ENCODE results near the gene LBR.

The LBR gene

DNA sequence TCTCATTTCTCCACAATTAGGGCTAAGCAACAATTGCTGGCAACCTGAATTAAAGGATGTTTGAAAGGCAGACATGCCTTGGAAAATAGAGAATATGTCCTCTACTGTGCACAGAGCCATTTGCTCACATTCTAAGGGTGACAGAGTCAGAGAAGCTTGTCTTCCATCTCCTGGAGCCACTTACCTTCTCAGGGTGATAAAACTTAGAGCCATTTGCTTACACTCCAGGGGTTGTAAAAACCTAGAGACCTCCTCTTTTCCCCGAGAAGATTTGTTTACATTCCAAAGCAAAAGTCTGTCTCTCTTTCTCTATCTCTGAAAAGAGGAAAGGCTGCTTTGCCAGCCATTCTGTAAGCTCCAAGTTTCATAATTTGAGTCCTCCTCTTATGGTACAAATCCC, 61.3 kb downstream of the LBR start:
- H3K36me3 ChIP-seq = no peaks in the 10 kb centered on the region
- H3K4me3 ChIP-seq (ENCODE audit: low read depth in 1 of 2, low read length in 1 of 2) = no peak overlapping the region
- H3K9me3 ChIP-seq = no peaks in the 10 kb centered on the region
- H3K27ac ChIP-seq = no peak overlapping the region
- TF ChIP-seq, protein P1, sequence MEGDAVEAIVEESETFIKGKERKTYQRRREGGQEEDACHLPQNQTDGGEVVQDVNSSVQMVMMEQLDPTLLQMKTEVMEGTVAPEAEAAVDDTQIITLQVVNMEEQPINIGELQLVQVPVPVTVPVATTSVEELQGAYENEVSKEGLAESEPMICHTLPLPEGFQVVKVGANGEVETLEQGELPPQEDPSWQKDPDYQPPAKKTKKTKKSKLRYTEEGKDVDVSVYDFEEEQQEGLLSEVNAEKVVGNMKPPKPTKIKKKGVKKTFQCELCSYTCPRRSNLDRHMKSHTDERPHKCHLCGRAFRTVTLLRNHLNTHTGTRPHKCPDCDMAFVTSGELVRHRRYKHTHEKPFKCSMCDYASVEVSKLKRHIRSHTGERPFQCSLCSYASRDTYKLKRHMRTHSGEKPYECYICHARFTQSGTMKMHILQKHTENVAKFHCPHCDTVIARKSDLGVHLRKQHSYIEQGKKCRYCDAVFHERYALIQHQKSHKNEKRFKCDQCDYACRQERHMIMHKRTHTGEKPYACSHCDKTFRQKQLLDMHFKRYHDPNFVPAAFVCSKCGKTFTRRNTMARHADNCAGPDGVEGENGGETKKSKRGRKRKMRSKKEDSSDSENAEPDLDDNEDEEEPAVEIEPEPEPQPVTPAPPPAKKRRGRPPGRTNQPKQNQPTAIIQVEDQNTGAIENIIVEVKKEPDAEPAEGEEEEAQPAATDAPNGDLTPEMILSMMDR (IDR thresholded peaks at IDR 0.05) = no peak
- no peaks in the 10 kb centered on the region for H3K4me1 ChIP-seq (ENCODE audit: control insufficient read depth in 1 of 2, insufficient read depth in 1 of 2, low read depth in 1 of 2, low read length in 1 of 2)
- no peaks in the 10 kb centered on the region for H3K27me3 ChIP-seq

GRCh38 chr1:225366018-225366417, 61.8 kb downstream of the LBR start:
- Histone ChIP-seq H3K4me3 (ENCODE audit: low read depth in 1 of 2, low read length in 1 of 2) (no peak overlapping the region), H3K36me3 (no peaks in the 10 kb centered on the region), H3K4me1 (ENCODE audit: control insufficient read depth in 1 of 2, insufficient read depth in 1 of 2, low read depth in 1 of 2, low read length in 1 of 2) (no peaks in the 10 kb centered on the region), H3K9me3 (no peaks in the 10 kb centered on the region), H3K27ac (no peak overlapping the region), H3K27me3 (no peaks in the 10 kb centered on the region)
- TF ChIP-seq, protein P1 (IDR thresholded peaks at IDR 0.05) = no peak

DNA sequence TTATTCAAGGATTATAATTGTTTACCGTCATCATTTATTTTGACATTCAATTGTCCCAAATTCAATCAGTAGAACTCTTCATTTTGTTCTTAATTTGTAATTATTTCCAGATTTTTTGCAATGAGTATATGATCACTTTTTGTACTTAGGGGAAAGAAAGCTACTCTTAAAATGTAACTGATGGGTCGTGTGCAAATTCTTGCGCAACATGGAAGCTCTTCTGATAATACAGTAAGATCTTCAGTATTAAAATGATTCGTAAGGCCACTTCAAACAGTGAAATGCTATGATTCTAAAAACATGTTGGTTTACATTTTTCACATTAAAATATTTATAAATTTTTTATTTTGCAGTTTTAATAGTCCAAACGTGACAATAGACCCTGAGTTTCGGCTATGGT, 63.4 kb downstream of the LBR start:
- Histone ChIP-seq H3K9me3 (no peaks in the 10 kb centered on the region), H3K36me3 (no peaks in the 10 kb centered on the region), H3K27me3 (no peaks in the 10 kb centered on the region), H3K27ac (no peak overlapping the region), H3K4me1 (ENCODE audit: control insufficient read depth in 1 of 2, insufficient read depth in 1 of 2, low read depth in 1 of 2, low read length in 1 of 2) (no peaks in the 10 kb centered on the region), H3K4me3 (ENCODE audit: low read depth in 1 of 2, low read length in 1 of 2) (no peak overlapping the region)
- TF ChIP-seq, protein P1 (IDR thresholded peaks at IDR 0.05) = no peak

DNA sequence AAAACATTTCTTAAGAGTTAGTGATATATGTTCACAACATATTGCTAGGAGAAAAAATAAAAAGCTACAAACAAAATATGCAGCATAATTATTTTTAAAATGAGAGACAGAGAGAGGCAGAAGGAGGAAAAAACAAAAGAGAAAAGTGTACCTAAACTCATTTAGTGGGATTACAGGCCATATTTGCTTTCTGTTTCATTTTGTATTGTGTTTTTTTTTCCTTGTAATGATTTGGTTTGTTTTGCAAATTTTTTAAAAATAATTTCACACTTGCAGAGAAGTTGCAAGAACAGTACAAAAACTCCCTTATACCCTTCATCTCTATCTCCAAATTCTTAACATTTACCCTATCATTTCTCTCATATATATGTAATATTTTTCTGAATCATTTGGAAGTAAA, 65.0 kb downstream of the LBR start:
- Histone ChIP-seq H3K27me3 (no peaks in the 10 kb centered on the region), H3K4me3 (ENCODE audit: low read depth in 1 of 2, low read length in 1 of 2) (no peak overlapping the region), H3K36me3 (no peaks in the 10 kb centered on the region), H3K9me3 (no peaks in the 10 kb centered on the region), H3K27ac (no peak overlapping the region), H3K4me1 (ENCODE audit: control insufficient read depth in 1 of 2, insufficient read depth in 1 of 2, low read depth in 1 of 2, low read length in 1 of 2) (no peaks in the 10 kb centered on the region)
- TF ChIP-seq, protein P1 (IDR thresholded peaks at IDR 0.05) = no peak

- no peaks in the 10 kb centered on the region for H3K4me1 ChIP-seq (ENCODE audit: control insufficient read depth in 1 of 2, insufficient read depth in 1 of 2, low read depth in 1 of 2, low read length in 1 of 2)
- no peak overlapping the region for H3K27ac ChIP-seq
- no peak overlapping the region for H3K4me3 ChIP-seq (ENCODE audit: low read depth in 1 of 2, low read length in 1 of 2)
- H3K9me3 ChIP-seq = no peaks in the 10 kb centered on the region
- TF ChIP-seq, protein P1 (IDR thresholded peaks at IDR 0.05) = no peak
- no peaks in the 10 kb centered on the region for H3K36me3 ChIP-seq
- H3K27me3 ChIP-seq = no peaks in the 10 kb centered on the region
Measured at GRCh38 chr1:225361176-225361575, 66.7 kb downstream of the LBR start.

GRCh38 chr1:225360119-225360518, 67.7 kb downstream of the LBR start:
- Histone ChIP-seq H3K9me3 (no peaks in the 10 kb centered on the region), H3K27ac (no peak overlapping the region), H3K4me3 (ENCODE audit: low read depth in 1 of 2, low read length in 1 of 2) (no peak overlapping the region), H3K27me3 (no peaks in the 10 kb centered on the region), H3K36me3 (no peaks in the 10 kb centered on the region), H3K4me1 (ENCODE audit: control insufficient read depth in 1 of 2, insufficient read depth in 1 of 2, low read depth in 1 of 2, low read length in 1 of 2) (no peaks in the 10 kb centered on the region)
- TF ChIP-seq, protein P1 (IDR thresholded peaks at IDR 0.05) = no peak
